ES-I3 (cell line): ENCODE results near the gene SLC6A4.
A peak's percentile ranks its signal among the peaks of the same experiment; 100 is the strongest.

ENCODE experiments used
- H3K36me3 ChIP-seq: 2 replicates; pipeline ENCODE4 v1.6.1; 2013; ENCODE audit warnings: mild to moderate bottlenecking, low read length, control low read depth, moderate library complexity; ENCODE audit not compliant: insufficient read depth
- H3K4me1 ChIP-seq: 2 replicates; pipeline ENCODE4 v1.6.1; 2013; ENCODE audit warnings: mild to moderate bottlenecking, control low read depth, low read length; ENCODE audit not compliant: insufficient read depth
- H3K9ac ChIP-seq: 2 replicates; pipeline ENCODE4 v1.6.1; 2013; ENCODE audit warnings: low read depth, mild to moderate bottlenecking, low read length, moderate library complexity
- H3K9me3 ChIP-seq: 2 replicates; pipeline ENCODE4 v1.6.1; 2013; ENCODE audit warnings: mild to moderate bottlenecking, low read length, moderate library complexity; ENCODE audit not compliant: control insufficient read depth, insufficient read depth

The SLC6A4 gene

DNA sequence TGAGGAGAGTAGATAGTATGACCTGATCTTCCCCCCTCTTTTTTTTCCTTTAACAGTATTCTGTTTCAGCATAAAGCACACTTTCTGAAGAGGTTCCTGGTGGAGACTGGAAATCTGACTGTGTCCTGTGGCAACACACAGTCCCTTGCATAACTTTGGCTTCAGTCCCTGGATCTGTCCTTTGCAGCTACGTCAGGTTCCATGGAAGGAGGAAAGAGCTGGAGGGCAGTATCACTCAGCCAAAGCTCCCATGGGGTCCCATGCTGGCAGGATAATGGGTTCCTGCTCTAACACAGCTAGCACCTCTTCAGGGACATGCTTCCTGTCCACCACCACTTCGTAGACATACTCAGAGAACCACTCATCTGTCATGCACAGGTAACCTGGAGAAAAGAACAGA is 13.3 kb upstream of the SLC6A4 start:
- Histone ChIP-seq H3K36me3 (peaks cover 2% of the 10 kb centered on the region; the same call in 1 of the 2 replicates), H3K4me1 (no peaks in the 10 kb centered on the region), H3K9me3 (no peaks in the 10 kb centered on the region), H3K9ac (no peak overlapping the region)

DNA sequence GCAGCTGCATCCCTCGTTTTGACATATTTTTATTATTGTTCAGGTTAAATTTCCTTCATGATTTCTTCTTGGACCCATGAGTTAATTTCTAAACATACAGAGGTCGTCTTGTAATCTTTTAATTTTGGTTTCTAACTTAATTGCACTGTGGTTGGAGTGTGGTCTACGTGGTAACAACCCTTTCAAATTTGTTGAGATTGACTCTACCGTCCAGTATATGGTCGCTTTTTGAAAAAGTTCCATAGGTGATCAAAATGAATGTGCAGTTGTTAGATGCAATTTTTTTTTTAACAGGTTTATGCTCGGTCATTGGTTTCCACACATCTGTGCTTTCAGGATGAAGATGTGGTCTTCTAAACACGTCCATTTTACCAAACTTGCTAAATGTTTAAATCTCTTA is 11.0 kb upstream of the SLC6A4 start:
- H3K36me3 ChIP-seq = 0 out of 2 replicates have a peak, but pooled peaks cover 2% of the 10 kb centered on the region
- no peaks in the 10 kb centered on the region for H3K4me1 ChIP-seq
- H3K9me3 ChIP-seq = no peaks in the 10 kb centered on the region
- no peak overlapping the region for H3K9ac ChIP-seq

DNA sequence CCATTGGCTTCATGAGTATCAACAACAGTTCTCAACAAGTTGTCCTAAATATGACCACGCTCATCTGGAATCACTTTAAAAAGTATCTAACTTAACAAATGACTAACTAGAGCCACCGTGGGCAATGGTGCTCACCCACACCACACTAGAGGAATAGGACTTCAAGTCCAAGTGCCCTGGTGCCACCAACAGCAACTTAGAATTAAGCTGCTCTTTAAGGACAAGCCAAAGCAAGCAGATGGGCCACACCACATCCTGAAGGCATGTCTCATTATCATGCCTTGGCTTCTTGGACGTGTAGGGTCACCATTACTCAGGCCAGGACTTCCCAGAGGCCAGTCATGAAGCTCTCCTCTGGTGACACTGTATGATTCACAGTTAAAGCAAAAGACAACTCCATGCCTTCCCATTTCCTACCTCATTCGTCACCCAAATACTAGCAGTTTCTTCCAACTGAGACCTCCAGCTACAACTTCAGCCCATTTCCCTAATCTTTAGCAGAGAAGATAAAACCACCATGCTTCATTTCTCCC is 9.4 kb upstream of the SLC6A4 start:
- H3K4me1 ChIP-seq = no peaks in the 10 kb centered on the region
- 0 out of 2 replicates have a peak, but pooled peaks cover 2% of the 10 kb centered on the region for H3K36me3 ChIP-seq
- H3K9ac ChIP-seq = no peak overlapping the region

DNA sequence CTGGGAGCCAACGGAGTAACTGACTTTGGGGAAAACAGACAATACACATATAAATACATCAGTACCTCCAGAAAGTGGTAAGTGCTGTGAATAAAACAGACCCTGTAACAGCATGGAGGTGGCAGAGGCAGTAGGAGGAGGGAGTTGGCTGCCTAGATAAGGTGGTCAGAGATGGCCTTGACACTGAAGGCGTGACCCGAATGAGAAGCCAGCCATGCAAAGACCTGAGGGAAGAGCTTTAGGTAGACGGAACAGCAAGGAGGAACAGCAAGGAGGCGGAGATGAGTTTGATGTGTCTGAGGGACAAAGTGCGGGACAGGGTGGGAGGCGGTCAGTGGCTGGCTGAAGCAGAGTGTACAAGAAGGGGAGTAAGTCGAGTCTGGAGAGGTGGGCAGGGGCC is 8.1 kb upstream of the SLC6A4 start:
- Histone ChIP-seq H3K36me3 (0 out of 2 replicates have a peak, but pooled peaks cover 2% of the 10 kb centered on the region), H3K9me3 (no peaks in the 10 kb centered on the region), H3K9ac (no peak overlapping the region), H3K4me1 (peaks cover 5% of the 10 kb centered on the region; the same call in 1 of the 2 replicates)

More for the DNA sequence above, 9.4 kb upstream of the SLC6A4 start:
- H3K9me3 ChIP-seq = no peaks in the 10 kb centered on the region

DNA sequence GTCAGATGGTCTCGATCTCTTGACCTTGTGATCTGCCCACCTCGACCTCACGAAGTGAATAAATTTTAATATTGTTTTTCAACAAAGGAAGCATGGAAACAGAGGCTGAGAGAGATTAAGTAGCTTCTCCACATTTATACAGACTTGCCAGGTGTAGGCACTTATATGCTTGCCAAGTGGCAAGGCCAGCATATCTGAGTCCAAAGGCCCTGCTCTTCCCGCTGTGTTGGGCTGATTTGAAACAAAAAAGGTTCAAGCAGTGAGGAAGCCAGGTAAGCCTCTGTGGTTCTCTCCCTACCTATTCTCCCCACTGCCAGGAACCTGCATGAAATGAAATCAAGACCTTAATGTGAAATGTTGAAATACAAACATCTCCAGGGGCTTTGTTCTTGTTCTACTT is 7.5 kb upstream of the SLC6A4 start:
- 0 out of 2 replicates have a peak, but pooled peaks cover 2% of the 10 kb centered on the region for H3K36me3 ChIP-seq
- peaks cover 5% of the 10 kb centered on the region; the same call in 1 of the 2 replicates for H3K4me1 ChIP-seq
- no peak overlapping the region for H3K9ac ChIP-seq
- H3K9me3 ChIP-seq = no peaks in the 10 kb centered on the region

DNA sequence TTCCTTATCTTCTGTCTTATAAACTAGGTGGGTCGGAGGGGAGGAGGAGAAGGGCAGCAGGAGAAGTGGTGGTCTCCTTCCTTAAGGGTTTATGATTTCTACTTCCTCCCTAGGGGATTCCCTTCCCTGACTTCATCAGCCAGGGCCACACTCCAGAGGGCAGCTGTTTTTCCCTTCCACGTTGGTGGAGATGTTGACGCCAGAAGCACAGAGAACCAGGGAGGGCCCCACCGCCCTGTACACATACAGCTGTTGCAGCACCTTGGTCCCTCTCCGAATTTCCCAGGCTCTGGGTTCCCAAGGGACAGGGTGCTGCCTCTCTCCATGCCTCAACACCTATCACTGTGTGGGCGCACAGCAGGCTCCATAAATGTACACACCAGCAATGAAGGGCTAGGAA is 5.6 kb upstream of the SLC6A4 start:
- Histone ChIP-seq H3K9ac (no peak overlapping the region), H3K4me1 (peaks cover 5% of the 10 kb centered on the region; the same call in 1 of the 2 replicates), H3K36me3 (no peaks in the 10 kb centered on the region), H3K9me3 (no peaks in the 10 kb centered on the region)

DNA sequence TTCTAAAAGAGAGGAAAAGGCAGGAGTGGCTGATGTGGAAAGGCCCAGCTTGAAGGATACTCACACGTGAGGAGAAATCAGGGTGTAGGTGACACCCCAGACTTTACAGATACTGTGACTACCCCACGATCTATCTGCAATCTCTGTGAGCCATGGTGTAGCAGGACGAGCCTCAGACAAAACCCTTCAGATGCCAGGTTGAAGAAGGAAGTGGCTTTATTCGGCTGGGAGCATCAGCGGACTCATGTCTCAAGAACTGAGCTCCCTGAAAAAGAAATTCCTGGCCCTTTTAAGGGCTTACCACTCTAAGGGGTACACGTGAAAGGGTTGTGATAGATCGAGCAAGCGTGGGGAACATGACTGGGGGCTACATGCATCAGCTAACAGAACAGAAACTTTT is 4.7 kb upstream of the SLC6A4 start:
- H3K4me1 ChIP-seq = peaks cover 5% of the 10 kb centered on the region; the same call in 1 of the 2 replicates
- H3K9me3 ChIP-seq = no peaks in the 10 kb centered on the region
- no peaks in the 10 kb centered on the region for H3K36me3 ChIP-seq
- H3K9ac ChIP-seq = no peak overlapping the region

DNA sequence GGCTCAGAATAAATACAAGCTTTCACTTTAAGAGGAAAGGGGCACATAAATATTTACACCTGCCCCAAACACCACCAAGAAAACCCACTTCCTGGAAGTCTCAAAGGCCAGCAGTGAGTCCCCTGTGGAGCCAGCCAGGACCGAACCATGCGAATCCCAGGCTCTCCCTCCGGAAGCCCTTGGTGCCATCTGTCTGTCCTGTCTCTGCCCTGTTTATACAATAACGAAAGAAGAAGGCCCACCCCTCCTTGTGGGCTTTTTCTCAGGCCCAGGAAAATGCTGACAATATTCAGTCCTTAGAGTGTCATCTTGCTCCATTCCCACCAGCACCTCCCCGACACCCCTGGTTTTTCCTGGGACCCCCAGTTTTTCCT is 3.6 kb upstream of the SLC6A4 start:
- peak overlapping the region; percentile 51; the same call in 1 of the 2 replicates for H3K9ac ChIP-seq
- peaks cover 5% of the 10 kb centered on the region; the same call in 1 of the 2 replicates for H3K4me1 ChIP-seq
- H3K36me3 ChIP-seq = no peaks in the 10 kb centered on the region

DNA sequence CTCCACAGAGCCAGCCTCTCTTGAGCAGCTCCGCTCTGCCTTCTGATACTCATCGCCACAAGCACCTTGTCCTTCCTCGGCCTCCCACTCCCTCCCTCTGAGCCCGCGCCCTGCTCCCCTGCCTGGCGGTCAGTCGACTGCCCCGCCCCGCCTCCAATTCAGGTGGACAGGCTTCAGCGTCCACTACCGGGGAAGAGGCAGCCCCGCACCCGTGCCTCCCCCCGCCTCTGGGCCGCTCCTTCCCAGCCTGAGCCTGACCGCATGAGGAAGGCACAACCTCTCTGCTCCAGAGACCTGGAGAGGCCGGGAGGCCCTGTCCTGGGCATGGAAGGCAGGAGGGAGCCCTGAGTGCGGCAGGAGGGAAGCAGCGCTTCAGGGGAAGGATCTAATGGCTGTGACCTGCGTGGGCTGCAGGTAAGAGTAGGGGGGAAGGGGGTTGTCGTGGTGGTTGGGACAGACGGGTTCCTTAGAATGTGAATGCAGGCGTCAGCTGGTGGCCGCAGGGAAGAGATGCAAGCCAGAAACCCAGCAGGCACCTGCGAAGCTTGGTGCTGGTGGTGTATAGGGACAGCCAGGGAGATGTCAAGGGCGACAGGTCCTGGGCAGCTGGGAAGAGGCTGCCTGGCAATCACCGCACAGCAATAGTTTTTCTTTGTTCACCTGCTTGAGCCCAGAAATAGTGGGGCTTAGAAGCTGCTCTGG is 3.0 kb upstream of the SLC6A4 start:
- peak overlapping the region; percentile 51 for H3K9ac ChIP-seq
- H3K9me3 ChIP-seq = no peaks in the 10 kb centered on the region
- H3K4me1 ChIP-seq = peaks cover 5% of the 10 kb centered on the region; the same call in 1 of the 2 replicates
- no peaks in the 10 kb centered on the region for H3K36me3 ChIP-seq

More for the DNA sequence above, 3.6 kb upstream of the SLC6A4 start:
- no peaks in the 10 kb centered on the region for H3K9me3 ChIP-seq

DNA sequence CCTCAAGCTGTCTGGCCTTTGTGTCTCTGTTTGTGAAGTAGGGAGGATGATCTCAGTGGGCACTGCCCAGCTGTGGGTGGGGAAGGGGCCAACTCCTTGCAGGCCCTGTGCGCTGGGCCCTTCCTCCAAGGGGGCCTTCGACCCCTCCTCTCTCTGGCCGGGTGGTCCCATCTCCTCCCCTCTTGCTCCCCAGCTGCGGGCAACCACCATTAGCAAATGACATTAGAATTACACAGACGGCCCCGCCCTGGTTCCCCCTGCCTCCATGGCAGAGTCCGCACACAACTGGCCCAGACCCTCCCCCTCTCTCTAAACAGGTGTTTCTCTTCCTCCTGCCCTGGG is 2.5 kb upstream of the SLC6A4 start:
- Histone ChIP-seq H3K4me1 (peaks cover 5% of the 10 kb centered on the region; the same call in 1 of the 2 replicates), H3K9ac (peak overlapping the region; percentile 51; the same call in 1 of the 2 replicates), H3K36me3 (no peaks in the 10 kb centered on the region), H3K9me3 (no peaks in the 10 kb centered on the region)

DNA sequence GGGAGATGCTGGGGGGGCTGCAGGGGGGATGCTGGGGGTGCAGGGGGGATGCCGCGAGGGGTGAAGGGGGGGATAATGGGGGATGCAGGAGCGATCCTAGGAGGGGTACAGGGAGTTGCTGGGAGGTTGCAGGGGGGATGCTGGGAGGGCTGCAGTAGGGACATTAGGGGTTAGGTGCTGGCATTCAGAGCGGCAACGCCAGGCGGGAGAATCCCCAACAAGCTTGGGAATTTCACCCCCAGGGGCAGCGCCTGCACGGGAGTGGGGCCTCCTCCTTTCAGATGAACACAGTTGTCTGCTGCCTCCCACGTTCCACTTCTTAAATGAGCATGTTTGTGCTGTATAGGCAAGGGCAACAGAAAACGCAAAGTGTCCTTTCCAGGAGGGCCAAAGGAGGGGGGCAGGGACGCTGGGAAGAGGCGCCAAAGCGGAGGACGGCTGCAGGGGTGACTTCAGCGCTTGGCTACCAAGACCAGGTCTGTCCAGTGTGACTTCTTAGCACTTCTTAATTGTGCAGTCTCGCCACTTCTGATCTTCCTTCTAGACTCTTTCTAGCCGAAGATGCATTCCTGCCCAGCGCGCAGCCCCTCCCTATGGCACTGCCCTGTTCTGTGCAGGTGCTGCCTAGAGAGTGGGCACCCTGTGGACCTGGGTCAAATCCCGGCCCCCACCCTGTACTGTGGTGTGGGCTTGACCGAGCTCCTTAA is 2.0 kb upstream of the SLC6A4 start:
- peak overlapping the region; percentile 51; the same call in 1 of the 2 replicates for H3K9ac ChIP-seq
- peaks cover 5% of the 10 kb centered on the region; the same call in 1 of the 2 replicates for H3K4me1 ChIP-seq
- no peaks in the 10 kb centered on the region for H3K36me3 ChIP-seq

DNA sequence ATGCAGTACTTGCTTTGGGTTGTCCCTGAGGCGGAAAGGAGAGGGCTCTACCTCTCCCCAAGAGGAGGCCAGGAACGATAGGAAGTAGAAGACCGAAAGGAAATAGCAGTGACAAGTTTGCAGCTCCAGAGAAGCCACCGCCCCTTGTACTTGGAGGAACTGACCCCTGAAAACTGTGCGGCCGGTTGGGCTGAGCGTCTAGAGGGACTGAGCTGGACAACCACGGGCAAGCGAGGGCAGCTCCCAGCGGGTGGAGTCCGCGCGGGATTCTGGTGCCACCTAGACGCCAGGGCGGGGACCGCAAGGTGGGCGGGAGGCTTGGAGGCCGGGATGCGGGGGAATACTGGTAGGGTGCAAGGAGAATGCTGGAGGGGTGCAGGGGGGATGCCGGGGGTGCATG is 1.3 kb upstream of the SLC6A4 start:
- Histone ChIP-seq H3K9ac (peak overlapping the region; percentile 50; the same call in 1 of the 2 replicates), H3K4me1 (peaks cover 5% of the 10 kb centered on the region; the same call in 1 of the 2 replicates), H3K36me3 (no peaks in the 10 kb centered on the region), H3K9me3 (no peaks in the 10 kb centered on the region)

More for the DNA sequence above, 2.0 kb upstream of the SLC6A4 start:
- H3K9me3 ChIP-seq = no peaks in the 10 kb centered on the region

DNA sequence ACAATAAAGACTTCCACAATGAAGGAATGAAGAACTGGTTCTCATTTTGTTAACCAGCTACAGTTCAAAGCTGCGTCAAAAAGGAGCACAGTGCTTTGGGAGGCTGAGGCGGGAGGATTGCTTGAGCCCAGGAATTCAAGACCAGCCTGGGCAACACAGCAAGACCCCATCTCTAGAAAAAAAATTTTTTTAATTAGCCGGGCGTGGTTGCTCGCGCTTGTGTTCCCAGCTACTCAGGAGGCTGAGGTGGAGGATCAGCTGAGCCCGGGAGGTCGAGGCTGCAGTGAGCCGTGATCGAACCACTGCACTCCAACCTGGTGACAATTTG is 764 bp upstream of the SLC6A4 start:
- Histone ChIP-seq H3K9me3 (no peaks in the 10 kb centered on the region), H3K36me3 (no peaks in the 10 kb centered on the region), H3K4me1 (peaks cover 5% of the 10 kb centered on the region; the same call in 1 of the 2 replicates), H3K9ac (peak overlapping the region; percentile 50; the same call in 1 of the 2 replicates)

DNA sequence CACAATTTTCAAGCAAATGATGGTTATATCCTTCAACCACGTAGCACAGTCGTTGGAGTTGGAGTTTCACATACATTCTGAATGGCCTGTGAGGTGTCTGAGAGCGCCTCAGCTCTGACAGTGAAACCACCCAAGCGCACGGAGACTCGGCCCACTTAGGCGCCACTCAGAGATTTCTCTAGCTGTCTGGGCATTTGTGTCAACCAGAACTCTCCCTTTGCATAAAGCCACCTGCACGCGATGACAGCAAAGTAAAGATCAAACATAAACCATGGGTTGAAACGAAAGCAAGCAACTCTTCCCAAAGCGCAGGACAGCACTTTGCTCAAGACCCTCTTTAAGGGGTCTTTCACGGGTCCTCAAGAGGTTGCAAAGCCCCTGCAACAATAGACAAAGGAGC is 533 bp downstream of the SLC6A4 start:
- no peaks in the 10 kb centered on the region for H3K36me3 ChIP-seq
- peaks cover 5% of the 10 kb centered on the region; the same call in 1 of the 2 replicates for H3K4me1 ChIP-seq
- H3K9ac ChIP-seq = peak overlapping the region; percentile 50; the same call in 1 of the 2 replicates
- no peaks in the 10 kb centered on the region for H3K9me3 ChIP-seq
